Mammary epithelial cell (primary cell): ENCODE measurements around the gene SDCCAG8.

Source experiments
- CTCF ChIP-seq, 2 donors: IDR thresholded peaks in 1 of 2; conservative IDR thresholded peaks in 1 of 2; 2 replicates each; pipeline ENCODE4 v1.5.1; 2011 to 2012; ENCODE audit warnings: inconsistent platforms in 2 of 2, low read length in 2 of 2, mild to moderate bottlenecking in 2 of 2, control low read depth in 1 of 2, low read depth in 1 of 2; ENCODE audit not compliant: insufficient read depth in 1 of 2; ENCODE audit errors: extremely low read depth in 1 of 2
- EZH2 ChIP-seq: IDR thresholded peaks from 2 replicates; pipeline ENCODE4 v1.6.1; 2012; ENCODE audit warnings: low read length, inconsistent platforms, borderline replicate concordance

- TF ChIP-seq CTCF (conservative IDR thresholded peaks at IDR 0.05 in 1 of 2, IDR thresholded peaks at IDR 0.05 in 1 of 2; ENCODE audit: extremely low read depth in 1 of 2, insufficient read depth in 1 of 2, low read depth in 1 of 2, low read length in 2 of 2): no peak
- TF ChIP-seq EZH2: no peak
Measured at GRCh38 chr1:243528459-243529121, 272.7 kb downstream of the SDCCAG8 start.
